GM23248 (cell line): ENCODE data around the gene MCEMP1. TPM values are rescaled to one million over a fixed set of nuclear protein-coding genes. Genes with fewer than 3 reads are reported as not detected.

Experiments
- DNase-seq: peaks from one replicate; pipeline ENCODE4 v3.0.0-alpha.2; 2015
- H2AFZ ChIP-seq: fragments of 200-600 bp; sonication (generic); 2 replicates; pipeline ENCODE4 v1.6.1; 2016; ENCODE audit warnings: antibody characterized with exemption
- H3F3A ChIP-seq: fragments of 200-600 bp; sonication (generic); 2 replicates; pipeline ENCODE4 v1.6.1; 2016; ENCODE audit warnings: mild to moderate bottlenecking, antibody characterized with exemption, mixed run types; ENCODE audit not compliant: insufficient read depth
- H3K27ac ChIP-seq: fragments of 200-600 bp; sonication (generic); 2 replicates; pipeline ENCODE4 v1.5.1; 2016; ENCODE audit warnings: mild to moderate bottlenecking
- H3K27me3 ChIP-seq: fragments of 200-600 bp; sonication (generic); replicated peaks from 2 replicates; pipeline ENCODE4 v1.6.1; 2016; ENCODE audit warnings: mild to moderate bottlenecking; ENCODE audit not compliant: insufficient read depth
- H3K36me3 ChIP-seq: fragments of 200-600 bp; sonication (generic); 2 replicates; pipeline ENCODE4 v1.6.1; 2016; ENCODE audit warnings: low read depth, mild to moderate bottlenecking
- H3K4me1 ChIP-seq: fragments of 200-600 bp; sonication (generic); 2 replicates; pipeline ENCODE4 v1.6.1; 2016; ENCODE audit warnings: mild to moderate bottlenecking; ENCODE audit not compliant: insufficient read depth
- H3K4me2 ChIP-seq: fragments of 200-600 bp; sonication (generic); one replicate; pipeline ENCODE4 v1.6.1; 2016; ENCODE audit warnings: mild to moderate bottlenecking; ENCODE audit not compliant: unreplicated experiment
- H3K4me3 ChIP-seq: fragments of 200-600 bp; sonication (generic); 2 replicates; pipeline ENCODE4 v1.5.1; 2016; ENCODE audit warnings: mild to moderate bottlenecking
- H3K79me2 ChIP-seq: fragments of 200-600 bp; sonication (generic); 2 replicates; pipeline ENCODE4 v1.6.1; 2016; ENCODE audit warnings: mild to moderate bottlenecking; ENCODE audit not compliant: insufficient read depth
- H3K9ac ChIP-seq: fragments of 200-600 bp; sonication (generic); 2 replicates; pipeline ENCODE4 v1.6.1; 2016; ENCODE audit warnings: mild to moderate bottlenecking
- H3K9me2 ChIP-seq: fragments of 200-600 bp; sonication (generic); 2 replicates; pipeline ENCODE4 v1.6.1; 2016; ENCODE audit warnings: mixed run types, mild to moderate bottlenecking, moderate library complexity; ENCODE audit not compliant: insufficient read depth
- H3K9me3 ChIP-seq: fragments of 200-600 bp; sonication (generic); one replicate; pipeline ENCODE4 v1.6.1; 2017; ENCODE audit warnings: low read depth
- H4K20me1 ChIP-seq: fragments of 200-600 bp; sonication (generic); 2 replicates; pipeline ENCODE4 v1.6.0; 2016; ENCODE audit not compliant: insufficient read depth
- EZH2 ChIP-seq: fragments of 200-600 bp; sonication (generic); IDR thresholded peaks from 2 replicates; pipeline ENCODE4 v1.6.1; 2018; ENCODE audit warnings: antibody characterized with exemption, mild to moderate bottlenecking; ENCODE audit not compliant: insufficient read depth, poor library complexity, severe bottlenecking
- EZH2phosphoT487 ChIP-seq: fragments of 200-600 bp; sonication (generic); IDR thresholded peaks from 2 replicates; pipeline ENCODE4 v1.6.1; 2018; ENCODE audit warnings: antibody characterized with exemption, moderate library complexity, mild to moderate bottlenecking, low read depth; ENCODE audit not compliant: insufficient read depth
- WGBS, 2 experiments: methylation state at CpG; one replicate each; pipeline ENCODE4 v1.1.6; 2015 to 2017; ENCODE audit warnings: low lambda C conversion rate in 2 of 2, low coverage in 1 of 2; ENCODE audit errors: missing lambda C conversion rate in 2 of 2; 5-methylcytosine and 5-hydroxymethylcytosine counted together
- in situ Hi-C: fragments of 300-500 bp; cut with MboI; formaldehyde crosslinking; loops from 2 replicates; pipeline ENCODE4 v1.15.0; 2020
- polyA plus RNA-seq: library from polyadenylated mRNA; unstranded; fragments of >200 nt; fragmentation: Nextera tagmentation; extraction: Ambion mirVana; gene quantifications from 2 replicates; pipeline ENCODE4 v1.2.1, GENCODE V29; 2016
- total RNA-seq: library from RNA; depleted of rRNA; stranded (reverse); fragments of >200 nt; shearing (Covaris generic); gene quantifications from 2 replicates; pipeline ENCODE4 v1.2.3, GENCODE V29; 2014

Gene MCEMP1
- total and polyA plus RNA-seq, 2 experiments from 2014 or later = not detected

GRCh38 chr19:7657131-7657751 lies 19.6 kb upstream of the MCEMP1 start:
- Histone ChIP-seq H3K79me2 (no peaks in the 10 kb centered on the region), H3K9me2 (no peaks in the 10 kb centered on the region), H4K20me1 (no peaks in the 10 kb centered on the region), H3F3A (no peaks in the 10 kb centered on the region), H3K27ac (no peak overlapping the region), H3K4me3 (no peak overlapping the region), H3K27me3 (peaks cover 24% of the 10 kb centered on the region), H3K36me3 (no peaks in the 10 kb centered on the region), H3K9me3 (no peaks in the 10 kb centered on the region), H3K4me2 (no peak overlapping the region), H3K9ac (no peak overlapping the region), H2AFZ (no peak overlapping the region), H3K4me1 (no peaks in the 10 kb centered on the region)
- TF ChIP-seq EZH2 (no peak), EZH2phosphoT487 (no peak)
- DNase-seq = peak; percentile 54
- in situ Hi-C loops = no loop called here
- 32 to 36% methylated on average over 14 of the region's 14 CpGs for WGBS, 2 experiments

DNA sequence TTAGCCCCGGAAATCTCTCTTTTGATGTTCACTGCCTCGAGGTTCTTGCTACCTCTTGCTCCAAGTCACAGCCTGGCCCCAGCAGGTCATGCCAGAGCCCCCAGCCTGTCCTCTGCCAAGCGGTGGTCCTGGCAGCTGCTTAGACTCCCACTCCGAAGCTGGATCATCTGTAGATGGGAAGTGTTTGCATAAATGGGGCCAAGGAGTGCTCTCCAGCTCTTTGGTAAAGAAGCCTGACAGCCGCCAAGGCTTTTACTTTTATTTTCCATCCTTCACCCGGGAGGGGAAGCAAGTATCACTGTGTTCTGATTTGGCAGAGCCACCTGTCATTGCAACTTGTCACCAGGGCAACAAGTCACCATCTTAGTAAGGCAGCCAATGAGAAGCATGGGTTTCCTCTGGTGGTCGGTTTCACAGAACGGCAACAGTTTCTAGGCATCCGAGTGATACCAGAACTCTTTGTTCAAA lies 18.6 kb upstream of the MCEMP1 start:
- no peak overlapping the region for H2AFZ ChIP-seq
- in situ Hi-C loops = no loop called here
- peaks cover 24% of the 10 kb centered on the region for H3K27me3 ChIP-seq
- H3K4me2 ChIP-seq = no peak overlapping the region
- no peaks in the 10 kb centered on the region for H3K9me2 ChIP-seq
- no peaks in the 10 kb centered on the region for H3K9me3 ChIP-seq
- no peak overlapping the region for H3K4me3 ChIP-seq
- H3K36me3 ChIP-seq = no peaks in the 10 kb centered on the region
- 18 to 20% methylated on average over 9 of the region's 9 CpGs for WGBS, 2 experiments
- H3F3A ChIP-seq = no peaks in the 10 kb centered on the region
- H4K20me1 ChIP-seq = no peaks in the 10 kb centered on the region
- no peaks in the 10 kb centered on the region for H3K79me2 ChIP-seq
- H3K9ac ChIP-seq = no peak overlapping the region
- TF ChIP-seq EZH2 = no peak
- no peak for TF ChIP-seq EZH2phosphoT487
- peak; percentile 5 for DNase-seq
- no peaks in the 10 kb centered on the region for H3K4me1 ChIP-seq
- H3K27ac ChIP-seq = no peak overlapping the region

DNA sequence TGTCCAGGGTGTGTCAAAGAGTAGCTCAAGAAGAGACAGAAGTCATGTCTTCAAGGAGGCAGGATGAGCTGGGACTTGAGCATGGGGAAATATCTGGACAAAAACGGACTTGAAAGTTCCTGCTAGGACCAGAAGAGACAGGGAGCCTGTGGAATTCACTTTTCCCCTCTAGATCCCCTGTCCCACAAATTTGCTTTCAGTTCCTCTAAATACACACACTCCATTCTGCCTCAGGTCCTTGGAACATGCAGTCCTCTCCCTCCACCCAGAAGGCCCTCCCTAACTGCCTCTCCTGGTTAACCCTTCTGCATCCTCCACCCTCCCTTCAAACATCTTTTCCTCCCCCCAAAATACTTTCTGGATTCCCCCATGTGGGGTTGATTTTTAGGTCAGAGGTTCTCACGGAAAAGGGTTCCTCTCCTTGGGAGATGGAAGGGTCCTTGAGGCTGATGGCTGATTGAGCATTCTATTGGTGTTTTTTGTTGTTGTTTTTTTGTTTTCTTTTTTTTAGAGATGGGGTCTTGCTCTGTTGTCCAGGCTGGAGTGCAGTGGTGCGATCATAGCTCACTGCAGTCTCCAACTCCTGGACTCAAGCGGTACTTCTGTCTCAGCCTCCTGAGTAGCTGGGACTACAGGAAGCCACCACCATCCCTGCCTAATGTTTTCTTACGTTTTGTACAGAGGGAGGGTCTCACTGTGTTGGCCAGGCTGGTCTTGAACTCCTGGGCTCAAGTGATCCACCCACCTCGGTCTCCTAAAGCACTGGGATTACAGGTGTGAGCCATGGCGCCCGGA lies 14.9 kb upstream of the MCEMP1 start:
- H3K27me3 ChIP-seq = peaks cover 27% of the 10 kb centered on the region
- no peaks in the 10 kb centered on the region for H3F3A ChIP-seq
- H3K9ac ChIP-seq = no peak overlapping the region
- H3K4me2 ChIP-seq = no peak overlapping the region
- no peak overlapping the region for H3K4me3 ChIP-seq
- no peaks in the 10 kb centered on the region for H3K36me3 ChIP-seq
- H3K4me1 ChIP-seq = no peaks in the 10 kb centered on the region
- no peak overlapping the region for H2AFZ ChIP-seq
- in situ Hi-C loops = no loop called here
- TF ChIP-seq EZH2phosphoT487 = no peak
- no peak for TF ChIP-seq EZH2
- 60 to 63% methylated on average over 8 of the region's 8 CpGs for WGBS, 2 experiments
- no peak for DNase-seq
- no peaks in the 10 kb centered on the region for H3K9me2 ChIP-seq
- no peaks in the 10 kb centered on the region for H4K20me1 ChIP-seq
- H3K9me3 ChIP-seq = no peaks in the 10 kb centered on the region
- H3K27ac ChIP-seq = no peak overlapping the region
- no peaks in the 10 kb centered on the region for H3K79me2 ChIP-seq

DNA sequence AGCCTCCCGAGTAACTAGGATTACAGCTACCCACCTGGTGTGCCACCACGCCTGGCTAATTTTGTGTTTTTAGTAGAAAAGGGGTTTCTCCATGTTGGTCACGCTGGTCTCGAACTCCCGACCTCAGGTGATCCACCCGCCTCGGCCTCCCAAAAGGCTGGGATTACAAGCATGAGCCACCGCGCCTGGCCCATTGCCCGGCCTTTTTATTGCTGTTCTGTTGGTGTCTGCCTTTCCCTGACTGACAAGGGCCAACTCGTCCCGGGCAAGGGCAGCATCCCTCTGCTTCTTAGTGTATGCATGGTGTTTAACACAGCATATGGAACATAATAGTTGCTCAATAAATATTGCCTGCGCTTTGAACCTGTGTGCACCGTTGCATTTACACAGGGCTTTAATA lies 14.2 kb upstream of the MCEMP1 start:
- H4K20me1 ChIP-seq = no peaks in the 10 kb centered on the region
- in situ Hi-C loops = no loop called here
- H2AFZ ChIP-seq = no peak overlapping the region
- no peaks in the 10 kb centered on the region for H3K9me2 ChIP-seq
- no peaks in the 10 kb centered on the region for H3K79me2 ChIP-seq
- no peaks in the 10 kb centered on the region for H3F3A ChIP-seq
- no peak overlapping the region for H3K27ac ChIP-seq
- no peak overlapping the region for H3K4me2 ChIP-seq
- H3K4me3 ChIP-seq = no peak overlapping the region
- TF ChIP-seq EZH2 (no peak), EZH2phosphoT487 (no peak)
- H3K9me3 ChIP-seq = no peaks in the 10 kb centered on the region
- 46 to 53% methylated on average over 14 of the region's 14 CpGs for WGBS, 2 experiments
- H3K36me3 ChIP-seq = no peaks in the 10 kb centered on the region
- H3K9ac ChIP-seq = no peak overlapping the region
- DNase-seq = no peak
- H3K27me3 ChIP-seq = peaks cover 27% of the 10 kb centered on the region
- H3K4me1 ChIP-seq = no peaks in the 10 kb centered on the region
